Measurements from ENCODE around the gene PRCD.
"Not testable (repeated sequence)": the region's sequence is repeated elsewhere in the genome, so short reads cannot be mapped to it uniquely, and the experiment has no call there.

PRCD gene

GRCh38 chr17:76502341-76503211 is 37.3 kb upstream of the PRCD start:
- DNase-seq (ENCODE audit: insufficient read length, low spot score) (no peak), FAIRE-seq (no peak)

- no peak for DNase-seq (ENCODE audit: insufficient read length, low spot score)
- FAIRE-seq: no peak
These were observed 35.7 kb upstream of the PRCD start for GRCh38 chr17:76504117-76504516.

GRCh38 chr17:76506408-76507345 is 33.2 kb upstream of the PRCD start:
- FAIRE-seq (peak; percentile 28), DNase-seq (ENCODE audit: insufficient read length, low spot score) (peak; percentile 92)

GRCh38 chr17:76508472-76509063 is 31.3 kb upstream of the PRCD start:
- DNase-seq (ENCODE audit: insufficient read length, low spot score); FAIRE-seq: not testable (repeated sequence)

GRCh38 chr17:76510831-76511244 is 29.0 kb upstream of the PRCD start:
- DNase-seq (ENCODE audit: insufficient read length, low spot score) (no peak), FAIRE-seq (no peak)

- FAIRE-seq (no peak), DNase-seq (ENCODE audit: insufficient read length, low spot score) (no peak)
These were observed 28.0 kb upstream of the PRCD start for GRCh38 chr17:76511668-76512365.

- no peak for FAIRE-seq
- no peak for DNase-seq (ENCODE audit: insufficient read length, low spot score)
These were observed 27.2 kb upstream of the PRCD start for GRCh38 chr17:76512366-76513305.

- FAIRE-seq (no peak), DNase-seq (ENCODE audit: insufficient read length, low spot score) (no peak)
These were observed 26.5 kb upstream of the PRCD start for GRCh38 chr17:76513306-76513692.

- not testable (repeated sequence) for DNase-seq (ENCODE audit: insufficient read length, low spot score); FAIRE-seq
These were observed 25.5 kb upstream of the PRCD start for GRCh38 chr17:76514355-76514754.

GRCh38 chr17:76515274-76515949 is 24.4 kb upstream of the PRCD start:
- FAIRE-seq (no peak), DNase-seq (ENCODE audit: insufficient read length, low spot score) (no peak)

- no peak for DNase-seq (ENCODE audit: insufficient read length, low spot score)
- no peak for FAIRE-seq
These were observed 22.2 kb upstream of the PRCD start for GRCh38 chr17:76517638-76518038.

GRCh38 chr17:76519048-76519966 is 20.5 kb upstream of the PRCD start:
- FAIRE-seq: no peak
- no peak for DNase-seq (ENCODE audit: insufficient read length, low spot score)

GRCh38 chr17:76521262-76521661 is 18.6 kb upstream of the PRCD start:
- DNase-seq (ENCODE audit: insufficient read length, low spot score) (no peak), FAIRE-seq (no peak)

GRCh38 chr17:76521683-76522082 is 18.2 kb upstream of the PRCD start:
- not testable (repeated sequence) for FAIRE-seq; DNase-seq (ENCODE audit: insufficient read length, low spot score)

GRCh38 chr17:76523084-76524037 is 16.5 kb upstream of the PRCD start:
- peak; percentile 92 for FAIRE-seq
- DNase-seq (ENCODE audit: insufficient read length, low spot score): peak; percentile 92
